Duodenal mucosa (tissue), 2 donors: ENCODE data around the gene NR3C2.

Experiments
- H3K27ac ChIP-seq: one replicate; pipeline ENCODE4 v1.7.0; 2013; ENCODE audit warnings: low read depth, low read length
- H3K27me3 ChIP-seq, 2 donors: one replicate each; pipeline ENCODE4 v1.7.0; 2013; ENCODE audit warnings: low read length in 2 of 2, control low read depth in 1 of 2; ENCODE audit not compliant: insufficient read depth in 2 of 2, control insufficient read depth in 1 of 2
- H3K36me3 ChIP-seq, 2 donors: one replicate each; pipeline ENCODE4 v1.7.0; 2013; ENCODE audit warnings: low read length in 2 of 2, control low read depth in 1 of 2; ENCODE audit not compliant: insufficient read depth in 2 of 2, control insufficient read depth in 1 of 2
- H3K4me1 ChIP-seq, 2 donors: one replicate each; pipeline ENCODE4 v1.7.0; 2013; ENCODE audit warnings: low read length in 2 of 2, control low read depth in 1 of 2; ENCODE audit not compliant: insufficient read depth in 2 of 2, control insufficient read depth in 1 of 2
- H3K4me3 ChIP-seq, 2 donors: one replicate each; pipeline ENCODE4 v1.7.0; 2013; ENCODE audit warnings: low read length in 2 of 2, low read depth in 1 of 2
- H3K9ac ChIP-seq, 2 donors: one replicate each; pipeline ENCODE4 v1.7.0; 2013; ENCODE audit warnings: low read length in 2 of 2, low read depth in 1 of 2
- H3K9me3 ChIP-seq, 2 donors: one replicate each; pipeline ENCODE4 v1.7.0; 2013; ENCODE audit warnings: low read length in 2 of 2, control low read depth in 1 of 2; ENCODE audit not compliant: control insufficient read depth in 1 of 2

The NR3C2 gene

DNA sequence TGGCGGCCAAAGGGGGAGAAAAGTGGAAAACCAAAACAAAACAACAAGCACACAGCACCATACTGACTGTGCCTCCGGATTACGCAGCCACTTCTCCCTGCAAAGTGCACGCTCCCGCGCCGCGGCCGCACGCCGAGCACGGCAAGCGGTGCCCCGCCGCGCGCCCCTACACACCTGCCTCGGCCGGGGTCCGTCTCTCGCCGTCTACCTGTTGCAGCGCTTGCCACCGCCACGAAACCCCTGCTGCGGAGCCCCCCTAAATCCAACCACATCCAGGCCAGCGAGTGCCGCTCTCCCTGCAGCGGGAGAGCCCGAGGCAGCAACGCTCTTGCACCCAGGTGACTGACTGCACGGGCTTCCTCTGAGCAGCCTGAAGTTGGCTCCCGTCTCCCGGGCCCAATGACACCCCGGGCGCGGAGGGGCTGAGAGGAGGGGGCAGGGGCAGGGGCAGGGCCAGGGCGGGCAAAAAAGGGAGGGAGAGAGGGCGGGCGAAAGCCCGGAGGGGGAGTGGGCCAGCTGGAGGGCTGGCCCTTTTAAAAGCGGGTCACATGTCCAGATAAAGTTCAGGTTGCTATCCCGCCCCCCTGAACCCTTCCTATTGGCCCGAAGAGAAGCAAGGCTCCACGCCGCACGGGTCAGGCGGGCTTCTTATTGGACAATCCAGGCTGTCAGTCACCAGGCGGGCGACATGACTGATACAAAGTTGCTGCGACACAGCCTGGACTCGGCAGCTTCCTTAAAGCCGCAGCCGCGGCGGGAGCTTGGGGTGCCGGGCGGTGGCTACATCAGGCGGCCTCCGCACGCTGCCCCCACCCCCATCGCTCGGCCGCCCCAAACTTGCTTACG, at the start of gene NR3C2:
NR3C2 (minus strand) TSS at position 429 of the 846 bp plus-strand sequence.
- peak within 1 kb of the TSS; percentile 85 for H3K27ac ChIP-seq
- H3K4me1 ChIP-seq: peaks cover 11 to 16% of the 10 kb centered on the region in 2 donors
- peak within 1 kb of the TSS; percentile 93 to 99 for H3K9ac ChIP-seq
- H3K36me3 ChIP-seq: no peaks in the 10 kb centered on the region
- no peaks in the 10 kb centered on the region for H3K27me3 ChIP-seq
- peak within 1 kb of the TSS; percentile 95 to 99 for H3K4me3 ChIP-seq
- H3K9me3 ChIP-seq: no peaks in the 10 kb centered on the region

DNA sequence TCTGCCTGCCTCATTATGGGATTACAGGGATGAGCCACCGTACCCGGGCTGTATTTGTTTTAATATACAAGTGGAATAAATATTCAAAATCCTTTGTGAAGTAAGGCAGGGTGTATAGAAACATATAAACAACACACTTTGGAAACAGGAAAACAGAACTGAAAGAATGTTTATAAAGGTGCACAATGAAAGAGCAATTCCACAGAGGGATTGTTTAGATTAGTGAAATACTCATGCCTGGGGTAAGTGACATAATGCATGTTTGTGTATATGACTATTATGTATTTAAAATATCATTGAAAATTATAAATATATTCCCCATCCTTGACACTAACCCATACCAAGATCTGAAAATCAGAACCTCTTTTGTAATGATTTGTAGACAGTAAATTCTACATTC, 45.0 kb upstream of the NR3C2 start:
- Histone ChIP-seq H3K9me3 (peaks cover 5 to 6% of the 10 kb centered on the region in 2 donors), H3K27ac (no peak overlapping the region), H3K27me3 (no peaks in the 10 kb centered on the region), H3K4me3 (no peak overlapping the region), H3K36me3 (no peaks in the 10 kb centered on the region), H3K9ac (no peak overlapping the region), H3K4me1 (no peaks in the 10 kb centered on the region)

DNA sequence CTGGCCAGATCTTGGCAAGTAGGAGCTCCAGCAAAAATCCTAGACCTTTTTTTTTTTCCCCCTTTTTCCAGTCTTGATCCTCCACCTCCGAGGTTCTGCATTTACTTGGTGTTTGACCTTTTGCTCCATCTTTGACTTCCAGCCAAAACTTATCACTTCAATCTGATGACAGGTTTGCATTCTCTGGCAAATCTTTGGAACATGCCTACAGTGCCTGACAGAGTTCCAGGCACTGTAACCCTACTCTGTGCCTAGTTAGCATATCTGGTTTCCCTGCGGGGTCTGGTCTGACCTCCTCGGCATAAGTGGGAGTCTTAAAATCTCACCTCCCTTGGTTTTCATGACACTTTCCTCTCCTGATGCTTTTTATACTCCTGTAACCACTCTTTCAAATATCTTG, 39.4 kb upstream of the NR3C2 start:
- H3K27me3 ChIP-seq: no peaks in the 10 kb centered on the region
- no peaks in the 10 kb centered on the region for H3K36me3 ChIP-seq
- H3K4me1 ChIP-seq: no peaks in the 10 kb centered on the region
- no peak overlapping the region for H3K4me3 ChIP-seq
- peaks cover 5 to 6% of the 10 kb centered on the region in 2 donors for H3K9me3 ChIP-seq
- no peak overlapping the region for H3K9ac ChIP-seq
- no peak overlapping the region for H3K27ac ChIP-seq

DNA sequence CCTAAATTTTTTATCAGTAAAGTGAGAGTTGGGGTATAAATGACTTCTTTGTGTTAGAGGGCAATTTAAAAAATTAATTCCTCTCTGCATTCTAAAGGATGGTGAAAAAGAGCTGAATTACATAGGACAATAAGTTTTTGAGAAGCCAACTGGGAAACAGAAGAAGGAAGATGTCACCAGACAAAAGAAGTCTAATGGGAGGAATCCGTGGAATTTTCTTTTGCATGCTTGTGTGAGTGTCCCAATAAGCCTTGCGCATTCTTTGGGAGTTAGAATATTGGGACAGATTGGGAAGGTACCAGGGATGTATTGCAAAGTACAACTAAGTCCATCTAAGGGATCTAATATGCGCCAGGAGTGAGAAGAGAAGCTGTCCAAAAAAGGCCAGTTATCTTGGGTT, 35.1 kb upstream of the NR3C2 start:
- H3K9ac ChIP-seq: no peak overlapping the region
- H3K4me1 ChIP-seq: no peaks in the 10 kb centered on the region
- H3K27ac ChIP-seq: no peak overlapping the region
- H3K27me3 ChIP-seq: no peaks in the 10 kb centered on the region
- H3K4me3 ChIP-seq: no peak overlapping the region
- H3K36me3 ChIP-seq: no peaks in the 10 kb centered on the region
- no peaks in the 10 kb centered on the region for H3K9me3 ChIP-seq

DNA sequence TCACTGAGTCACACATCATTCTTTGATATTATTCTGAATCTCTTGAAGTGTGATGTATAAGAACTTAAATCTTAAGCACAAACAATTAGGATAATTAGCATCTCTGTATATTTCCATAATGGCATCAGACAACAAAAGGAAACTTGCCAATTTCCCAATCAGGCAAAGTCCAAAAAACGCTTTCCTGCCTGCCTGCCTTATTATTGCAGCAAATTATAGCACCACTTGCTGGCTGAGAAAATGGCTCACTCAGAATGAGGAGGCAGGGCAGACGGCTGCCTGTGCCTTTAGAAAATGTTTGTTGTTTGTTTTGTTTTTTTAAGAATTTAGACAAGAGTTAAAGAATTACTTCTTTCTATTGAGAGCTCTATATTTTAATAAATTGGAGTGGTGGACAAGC, 27.7 kb upstream of the NR3C2 start:
- Histone ChIP-seq H3K4me1 (no peaks in the 10 kb centered on the region), H3K27me3 (no peaks in the 10 kb centered on the region), H3K9me3 (no peaks in the 10 kb centered on the region), H3K9ac (no peak overlapping the region), H3K36me3 (no peaks in the 10 kb centered on the region), H3K4me3 (no peak overlapping the region), H3K27ac (no peak overlapping the region)

DNA sequence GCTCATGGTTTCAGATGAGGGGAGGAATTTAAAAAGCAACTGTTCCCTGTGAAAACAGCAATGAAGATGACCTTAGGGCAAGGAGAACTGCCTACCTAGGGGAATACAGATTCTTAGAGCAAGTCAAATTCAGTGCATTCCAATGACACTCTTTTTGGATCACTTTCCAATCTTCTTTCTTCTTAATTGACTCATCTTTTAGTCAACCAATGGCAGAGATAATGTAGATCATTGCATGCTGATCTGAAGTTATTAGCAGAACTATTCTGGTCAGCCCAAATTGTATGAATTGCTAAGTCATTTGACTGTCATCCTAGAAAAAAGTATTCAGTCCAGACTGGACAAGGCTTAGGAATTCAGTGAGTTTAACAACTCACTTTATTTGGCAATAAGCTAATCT, 12.6 kb upstream of the NR3C2 start:
- H3K9me3 ChIP-seq: no peaks in the 10 kb centered on the region
- H3K27ac ChIP-seq: no peak overlapping the region
- H3K27me3 ChIP-seq: no peaks in the 10 kb centered on the region
- H3K36me3 ChIP-seq: no peaks in the 10 kb centered on the region
- H3K4me3 ChIP-seq: no peak overlapping the region
- H3K4me1 ChIP-seq: no peaks in the 10 kb centered on the region
- H3K9ac ChIP-seq: no peak overlapping the region

DNA sequence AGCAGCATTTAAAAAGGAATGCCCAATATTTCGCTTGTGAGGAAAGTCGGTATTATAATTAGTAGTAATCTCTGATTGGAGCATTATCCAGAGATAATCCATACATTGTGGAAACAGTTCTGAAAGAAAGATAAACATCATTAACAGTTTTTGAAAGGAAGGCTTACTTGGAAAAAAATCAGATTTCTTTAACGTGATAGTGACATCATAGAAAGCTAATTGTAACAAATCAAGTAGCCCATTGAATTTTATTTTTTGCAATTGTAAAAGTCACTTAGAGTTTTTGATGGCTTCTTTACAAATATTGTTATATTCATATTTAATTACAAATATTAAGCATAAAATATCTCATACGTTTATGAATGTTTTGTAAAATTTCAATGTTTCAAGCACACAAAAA, 11.6 kb upstream of the NR3C2 start:
- Histone ChIP-seq H3K4me3 (no peak overlapping the region), H3K36me3 (no peaks in the 10 kb centered on the region)

DNA sequence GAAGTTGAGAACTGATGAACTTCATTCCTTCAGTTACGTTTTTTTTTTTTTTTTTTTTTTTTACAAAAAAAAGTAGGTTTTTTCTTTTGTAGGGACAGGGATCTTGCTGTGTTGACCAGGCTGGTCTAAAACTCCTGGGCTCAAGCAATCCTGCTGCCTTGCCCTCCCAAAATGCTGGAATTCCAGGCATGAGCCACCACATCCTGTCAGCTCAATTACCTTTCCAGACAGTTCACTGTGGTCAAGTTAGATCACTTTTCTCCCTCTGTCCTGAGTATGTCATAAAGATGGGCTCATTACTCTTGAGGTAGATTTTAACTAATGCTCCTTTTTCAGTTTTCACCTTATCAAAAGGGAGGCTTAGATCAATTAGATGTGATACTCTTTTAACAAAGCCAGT, 10.8 kb upstream of the NR3C2 start:
- H3K9ac ChIP-seq: no peak overlapping the region
- no peaks in the 10 kb centered on the region for H3K27me3 ChIP-seq
- H3K4me1 ChIP-seq: no peaks in the 10 kb centered on the region
- H3K27ac ChIP-seq: no peak overlapping the region
- H3K36me3 ChIP-seq: no peaks in the 10 kb centered on the region
- H3K9me3 ChIP-seq: no peaks in the 10 kb centered on the region
- H3K4me3 ChIP-seq: no peak overlapping the region

More for the DNA sequence above, 11.6 kb upstream of the NR3C2 start:
- Histone ChIP-seq H3K27ac (no peak overlapping the region), H3K9ac (no peak overlapping the region), H3K9me3 (no peaks in the 10 kb centered on the region), H3K4me1 (no peaks in the 10 kb centered on the region), H3K27me3 (no peaks in the 10 kb centered on the region)

DNA sequence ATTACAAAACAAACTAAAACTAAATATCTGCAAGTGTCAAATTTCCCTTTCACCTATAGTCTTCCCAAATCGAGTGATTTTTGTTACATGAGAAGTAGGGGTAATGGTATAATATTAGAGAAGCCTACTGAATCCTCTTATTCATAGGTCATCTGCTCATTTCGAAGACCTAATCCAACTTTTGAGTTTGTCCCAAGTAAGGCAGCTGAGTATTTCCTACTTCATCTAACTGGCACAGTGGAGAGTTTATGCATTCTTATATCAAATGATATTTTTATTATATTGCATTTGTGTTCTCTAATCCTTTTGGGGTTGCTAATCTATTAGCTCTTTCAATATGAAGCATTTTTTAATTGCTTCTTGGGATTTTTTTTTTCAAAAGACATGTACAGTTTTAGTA, 7.7 kb upstream of the NR3C2 start:
- Histone ChIP-seq H3K36me3 (no peaks in the 10 kb centered on the region), H3K4me3 (no peak overlapping the region), H3K9ac (no peak overlapping the region), H3K27ac (no peak overlapping the region), H3K9me3 (no peaks in the 10 kb centered on the region), H3K27me3 (no peaks in the 10 kb centered on the region), H3K4me1 (peaks cover 5 to 7% of the 10 kb centered on the region in 2 donors)

DNA sequence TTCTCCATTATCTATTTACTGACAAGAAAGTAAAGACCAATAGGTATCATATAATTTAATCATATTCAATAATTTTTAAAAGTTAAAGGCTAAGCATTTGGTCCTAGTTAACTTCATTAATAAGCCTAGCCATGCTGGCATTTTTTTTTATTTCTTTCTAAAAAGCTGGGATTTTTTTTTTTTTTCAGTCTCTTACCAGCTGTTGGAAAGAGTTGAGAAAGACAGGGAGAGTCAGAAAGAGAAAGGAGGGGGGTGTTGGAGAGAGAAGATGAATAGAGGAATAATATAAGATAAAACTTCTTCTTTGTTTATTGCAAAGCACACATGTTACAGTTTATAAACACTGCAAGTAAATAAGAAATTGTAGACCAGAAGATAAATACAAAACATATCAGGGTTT, 5.9 kb upstream of the NR3C2 start:
- no peaks in the 10 kb centered on the region for H3K27me3 ChIP-seq
- peaks cover 5 to 7% of the 10 kb centered on the region in 2 donors for H3K4me1 ChIP-seq
- no peaks in the 10 kb centered on the region for H3K9me3 ChIP-seq
- no peak overlapping the region for H3K4me3 ChIP-seq
- no peak overlapping the region for H3K9ac ChIP-seq
- H3K36me3 ChIP-seq: no peaks in the 10 kb centered on the region
- no peak overlapping the region for H3K27ac ChIP-seq
